ENCODE measurements around the gene PLCB3. TPM values are rescaled to one million over a fixed set of nuclear protein-coding genes. Genes with fewer than 3 reads are reported as not detected.

PLCB3 gene
- total and polyA plus RNA-seq, 2 experiments from 2014 or later: 10.6 to 24.7 TPM

DNA sequence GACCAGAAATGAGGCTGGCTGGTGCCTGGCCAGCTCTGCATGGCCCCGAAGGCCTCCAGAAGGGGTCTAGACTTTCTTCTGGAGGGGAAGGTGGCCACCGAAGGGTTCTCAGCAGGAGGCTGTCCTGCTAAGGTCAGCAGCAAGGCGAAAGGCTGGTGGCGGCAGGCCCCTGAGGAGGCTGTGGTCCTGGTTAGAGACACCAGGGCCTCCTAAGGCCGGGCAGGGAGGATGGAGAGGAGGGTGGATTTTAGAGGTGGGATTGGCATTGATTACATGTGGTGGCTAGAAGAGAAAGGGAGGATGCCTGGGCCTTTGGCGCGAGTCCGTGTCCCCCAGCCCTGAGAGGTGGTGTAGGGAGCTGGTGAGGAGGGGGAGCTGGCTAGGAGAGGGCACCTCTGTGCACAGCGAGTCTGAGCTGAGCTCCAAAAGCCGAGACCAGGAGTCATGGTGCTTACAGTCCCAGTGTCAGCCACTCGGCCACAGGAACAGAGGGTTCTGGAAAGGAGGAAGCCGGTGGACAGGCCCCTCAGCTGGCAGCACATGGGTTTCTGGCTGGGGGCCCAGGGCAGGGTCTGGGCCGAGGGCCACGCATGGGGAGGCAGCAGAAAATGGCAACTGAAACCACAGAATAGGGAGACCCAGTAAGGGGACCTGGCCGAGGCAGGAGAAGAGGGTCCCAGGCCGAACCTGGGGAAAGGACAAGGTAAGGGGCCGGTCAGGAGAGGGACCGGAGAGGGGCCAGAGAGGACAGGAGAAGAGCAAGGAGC is 42.4 kb upstream of the PLCB3 start:
- Histone ChIP-seq H3K4me3 (no peak overlapping the region), H3K27me3 (no peaks in the 10 kb centered on the region), H3K4me1 (ENCODE audit: low read depth) (peaks cover 2% of the 10 kb centered on the region), H3K36me3 (peaks cover 3% of the 10 kb centered on the region), H3K9me3 (ENCODE audit: low read depth) (no peaks in the 10 kb centered on the region), H3K27ac (no peak overlapping the region)
- DNase-seq (ENCODE audit: low read depth in 1 of 2, low spot score in 1 of 2): no peak
- TF ChIP-seq, protein P1, sequence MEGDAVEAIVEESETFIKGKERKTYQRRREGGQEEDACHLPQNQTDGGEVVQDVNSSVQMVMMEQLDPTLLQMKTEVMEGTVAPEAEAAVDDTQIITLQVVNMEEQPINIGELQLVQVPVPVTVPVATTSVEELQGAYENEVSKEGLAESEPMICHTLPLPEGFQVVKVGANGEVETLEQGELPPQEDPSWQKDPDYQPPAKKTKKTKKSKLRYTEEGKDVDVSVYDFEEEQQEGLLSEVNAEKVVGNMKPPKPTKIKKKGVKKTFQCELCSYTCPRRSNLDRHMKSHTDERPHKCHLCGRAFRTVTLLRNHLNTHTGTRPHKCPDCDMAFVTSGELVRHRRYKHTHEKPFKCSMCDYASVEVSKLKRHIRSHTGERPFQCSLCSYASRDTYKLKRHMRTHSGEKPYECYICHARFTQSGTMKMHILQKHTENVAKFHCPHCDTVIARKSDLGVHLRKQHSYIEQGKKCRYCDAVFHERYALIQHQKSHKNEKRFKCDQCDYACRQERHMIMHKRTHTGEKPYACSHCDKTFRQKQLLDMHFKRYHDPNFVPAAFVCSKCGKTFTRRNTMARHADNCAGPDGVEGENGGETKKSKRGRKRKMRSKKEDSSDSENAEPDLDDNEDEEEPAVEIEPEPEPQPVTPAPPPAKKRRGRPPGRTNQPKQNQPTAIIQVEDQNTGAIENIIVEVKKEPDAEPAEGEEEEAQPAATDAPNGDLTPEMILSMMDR (IDR thresholded peaks at IDR 0.05; ENCODE audit: low read depth, low read length): no peak

DNA sequence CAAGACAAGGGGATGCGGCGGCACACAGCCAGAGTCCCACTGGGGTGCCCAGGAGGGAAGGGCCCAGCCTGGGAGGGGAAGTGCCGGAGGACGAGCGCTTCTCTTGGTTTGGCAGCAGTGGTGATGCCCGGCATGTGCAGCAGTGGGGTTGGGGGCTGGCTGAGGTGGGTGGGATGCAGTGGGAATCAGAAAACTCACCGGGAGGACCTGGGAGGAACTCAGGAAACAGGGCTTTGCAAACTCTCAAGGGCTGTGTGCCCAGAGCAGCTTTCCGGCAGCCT is 41.8 kb upstream of the PLCB3 start:
- no peaks in the 10 kb centered on the region for H3K36me3 ChIP-seq
- no peaks in the 10 kb centered on the region for H3K4me1 ChIP-seq (ENCODE audit: low read depth)
- no peak overlapping the region for H3K27ac ChIP-seq
- H3K9me3 ChIP-seq (ENCODE audit: low read depth): no peaks in the 10 kb centered on the region
- DNase-seq (ENCODE audit: low read depth in 1 of 2, low spot score in 1 of 2): no peak
- no peak overlapping the region for H3K4me3 ChIP-seq
- TF ChIP-seq, protein P1 (IDR thresholded peaks at IDR 0.05; ENCODE audit: low read depth, low read length): no peak
- no peaks in the 10 kb centered on the region for H3K27me3 ChIP-seq

DNA sequence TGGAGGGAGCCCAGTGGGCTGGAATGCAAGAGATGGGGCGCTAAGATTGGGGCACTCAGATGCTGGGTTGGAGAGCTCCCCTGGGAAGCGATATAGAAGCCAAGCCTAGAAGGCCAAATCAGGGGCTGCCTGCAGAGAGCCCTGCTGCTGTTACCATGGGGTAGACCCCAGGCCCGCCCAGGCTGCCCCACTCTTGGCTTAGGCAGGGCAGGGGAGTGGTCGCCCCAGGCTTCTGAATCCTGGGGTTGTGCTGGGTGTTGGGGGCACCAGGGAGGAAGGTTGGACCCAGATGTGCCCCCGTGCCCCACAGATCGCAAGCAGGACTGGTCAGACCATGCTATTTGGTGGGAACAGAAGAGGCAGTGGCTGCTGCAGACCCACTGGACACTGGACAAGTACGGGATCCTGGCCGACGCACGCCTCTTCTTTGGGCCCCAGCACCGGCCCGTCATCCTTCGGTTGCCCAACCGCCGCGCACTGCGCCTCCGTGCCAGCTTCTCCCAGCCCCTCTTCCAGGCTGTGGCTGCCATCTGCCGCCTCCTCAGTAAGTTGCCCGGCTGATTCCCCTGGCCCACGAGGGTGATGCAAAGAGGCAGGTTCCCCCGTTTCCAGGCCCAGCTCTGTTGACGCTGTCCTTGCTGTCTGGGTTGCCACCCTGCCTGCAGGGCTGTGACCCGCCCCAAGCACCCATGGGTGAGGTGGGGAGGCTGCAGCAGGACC is 40.9 kb upstream of the PLCB3 start:
- Histone ChIP-seq H3K9me3 (ENCODE audit: low read depth) (no peaks in the 10 kb centered on the region), H3K27ac (no peak overlapping the region), H3K36me3 (no peaks in the 10 kb centered on the region), H3K27me3 (no peaks in the 10 kb centered on the region), H3K4me1 (ENCODE audit: low read depth) (no peaks in the 10 kb centered on the region), H3K4me3 (no peak overlapping the region)
- no peak for DNase-seq (ENCODE audit: low read depth in 1 of 2, low spot score in 1 of 2)
- TF ChIP-seq, protein P1 (IDR thresholded peaks at IDR 0.05; ENCODE audit: low read depth, low read length): no peak

DNA sequence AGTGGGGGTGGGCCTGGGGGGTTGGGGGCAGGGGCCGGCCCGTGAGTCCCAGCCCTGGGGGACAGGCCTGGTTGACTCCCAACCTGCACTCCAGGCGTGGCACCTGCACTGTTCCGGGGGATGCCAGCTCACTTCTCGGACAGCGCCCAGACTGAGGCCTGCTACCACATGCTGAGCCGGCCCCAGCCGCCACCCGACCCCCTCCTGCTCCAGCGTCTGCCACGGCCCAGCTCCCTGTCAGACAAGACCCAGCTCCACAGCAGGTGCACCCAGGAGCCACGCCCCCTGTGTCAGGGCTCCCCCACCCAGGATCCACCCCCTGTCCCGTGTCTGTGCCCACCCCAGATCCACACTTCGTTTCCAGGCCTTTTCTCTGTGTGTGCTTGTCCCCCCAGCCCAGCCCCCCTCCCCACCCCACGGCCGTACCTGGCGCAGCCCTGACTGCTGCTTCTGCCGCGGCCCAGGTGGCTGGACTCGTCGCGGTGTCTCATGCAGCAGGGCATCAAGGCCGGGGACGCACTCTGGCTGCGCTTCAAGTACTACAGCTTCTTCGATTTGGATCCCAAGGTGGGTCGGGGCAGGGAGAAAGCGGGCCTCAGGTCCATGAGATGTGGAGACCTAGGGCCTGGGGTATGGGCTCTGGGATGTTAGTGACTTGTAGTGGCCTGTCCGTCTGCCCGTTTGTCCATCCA is 40.0 kb upstream of the PLCB3 start:
- DNase-seq (ENCODE audit: low read depth in 1 of 2, low spot score in 1 of 2): no peak
- Histone ChIP-seq H3K4me3 (no peak overlapping the region), H3K9me3 (ENCODE audit: low read depth) (no peaks in the 10 kb centered on the region), H3K27ac (no peak overlapping the region), H3K4me1 (ENCODE audit: low read depth) (no peaks in the 10 kb centered on the region), H3K27me3 (no peaks in the 10 kb centered on the region), H3K36me3 (no peaks in the 10 kb centered on the region)
- TF ChIP-seq, protein P1 (IDR thresholded peaks at IDR 0.05; ENCODE audit: low read depth, low read length): no peak

DNA sequence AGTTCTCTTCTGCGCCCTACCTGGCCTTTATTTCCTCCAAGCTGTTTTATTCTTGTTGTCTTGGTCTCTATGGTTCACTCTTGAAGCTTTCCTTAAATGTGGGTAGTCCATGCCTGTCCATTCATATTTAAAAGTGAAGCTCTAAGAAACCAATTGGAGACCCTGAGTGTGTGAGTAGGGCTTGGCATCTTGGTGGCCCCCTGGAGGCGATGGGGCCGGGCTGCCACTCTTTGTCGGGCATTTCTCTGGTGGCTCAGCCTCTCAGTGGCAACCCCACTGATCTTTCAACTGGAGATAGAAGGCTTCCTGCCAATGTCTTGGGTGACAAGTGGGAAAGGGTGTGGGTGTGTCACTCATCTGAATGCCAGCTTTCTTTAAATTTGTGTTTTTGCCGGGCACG is 34.5 kb upstream of the PLCB3 start:
- Histone ChIP-seq H3K4me1 (ENCODE audit: low read depth) (no peaks in the 10 kb centered on the region), H3K27ac (no peak overlapping the region), H3K4me3 (no peak overlapping the region), H3K36me3 (no peaks in the 10 kb centered on the region), H3K27me3 (no peaks in the 10 kb centered on the region), H3K9me3 (ENCODE audit: low read depth) (no peaks in the 10 kb centered on the region)
- DNase-seq (ENCODE audit: low read depth in 1 of 2, low spot score in 1 of 2): no peak
- TF ChIP-seq, protein P1 (IDR thresholded peaks at IDR 0.05; ENCODE audit: low read depth, low read length): no peak

All from cardiac muscle cell (in vitro differentiated cells and primary cell).